Stimulated activated CD8-positive, alpha-beta memory T cell treated with anti-CD3 and anti-CD28 coated beads, Interleukin-12 subunit alpha, Interleukin-12 subunit beta, amount 100 ng/mL, for 24 hours (primary cell): Measurements from ENCODE around the gene ANO1.
"Not testable (repeated sequence)": the region's sequence is repeated elsewhere in the genome, so short reads cannot be mapped to it uniquely, and the experiment has no call there.

ENCODE experiments used
- DNase-seq: peaks from one replicate; pipeline ENCODE4 v3.0.0-alpha.2; 2020; ENCODE audit errors: extremely low read depth

The ANO1 gene

GRCh38 chr11:70191495-70192140, 113.5 kb downstream of the ANO1 start:
- DNase-seq: no peak

- no peak for DNase-seq
These were observed 114.7 kb downstream of the ANO1 start for GRCh38 chr11:70192666-70193410.

- no peak for DNase-seq
These were observed 115.5 kb downstream of the ANO1 start for GRCh38 chr11:70193411-70194292.

GRCh38 chr11:70194792-70195791, 117.0 kb downstream of the ANO1 start:
- no peak for DNase-seq

- DNase-seq: no peak
These were observed 122.2 kb downstream of the ANO1 start for GRCh38 chr11:70200212-70200844.

DNA sequence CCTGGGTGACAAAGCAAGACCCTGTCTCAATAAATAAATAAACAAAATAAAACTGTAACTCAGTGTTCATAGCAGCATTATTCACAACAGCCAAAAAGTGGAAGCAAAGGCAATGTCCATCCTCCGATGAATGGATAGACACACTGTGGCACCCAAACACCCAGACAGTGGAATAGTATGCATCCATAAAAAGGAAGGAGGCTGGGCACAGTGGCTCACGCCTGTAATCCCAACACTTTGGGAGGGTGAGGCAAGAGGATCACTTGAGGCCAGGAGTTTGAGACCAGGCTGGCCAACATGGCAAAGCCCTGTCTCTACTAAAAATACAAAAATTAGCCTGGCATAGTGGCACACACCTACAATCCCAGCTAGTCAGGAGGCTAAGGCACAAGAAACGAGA, 122.9 kb downstream of the ANO1 start:
- not testable (repeated sequence) for DNase-seq

GRCh38 chr11:70201882-70202861, 124.1 kb downstream of the ANO1 start:
- DNase-seq: no peak

GRCh38 chr11:70202920-70203750, 125.0 kb downstream of the ANO1 start, which contains the start of gene FADD:
TSS of gene FADD (plus strand) at chr11:70203296. CDS start at chr11:70203460, 164 bp downstream.
- DNase-seq: peak; percentile 81

GRCh38 chr11:70203751-70204465, 125.8 kb downstream of the ANO1 start:
- DNase-seq: peak; percentile 82

DNA sequence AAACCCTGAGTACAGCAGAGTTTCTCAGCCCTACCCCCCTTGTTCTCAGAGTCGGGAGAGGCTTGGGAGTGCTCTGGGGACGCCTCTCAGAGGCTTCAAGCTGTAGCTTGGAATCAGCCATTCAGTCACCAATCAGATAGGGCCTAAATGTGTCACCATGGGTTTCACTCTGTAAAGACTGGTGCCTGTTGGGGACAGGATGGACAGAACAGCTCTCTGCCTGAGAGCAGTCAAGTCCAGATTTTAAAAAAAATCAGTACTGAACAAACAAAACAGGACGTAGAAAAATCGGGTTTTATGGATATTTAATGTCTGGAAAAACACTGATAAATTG, 126.3 kb downstream of the ANO1 start:
- no peak for DNase-seq

GRCh38 chr11:70205049-70205725, 127.1 kb downstream of the ANO1 start:
- no peak for DNase-seq

DNA sequence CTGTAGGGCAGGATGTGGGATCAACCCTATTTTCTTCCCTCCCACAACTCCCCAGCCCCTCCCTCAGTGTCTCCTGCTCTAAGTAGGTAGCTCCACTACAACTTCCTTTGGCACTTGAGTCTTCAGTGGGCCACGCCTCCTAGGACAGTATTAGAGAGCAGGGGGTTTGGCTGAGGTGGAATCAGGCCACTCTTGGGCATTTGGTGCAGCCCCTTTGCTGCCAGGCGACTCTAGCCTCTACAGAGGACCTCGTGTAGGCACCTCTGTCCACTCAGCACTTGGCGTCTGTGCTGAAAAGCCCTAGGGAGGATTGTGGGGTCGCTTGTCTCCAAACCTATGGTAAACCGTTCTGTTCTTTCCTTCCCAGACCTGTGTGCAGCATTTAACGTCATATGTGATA, 127.6 kb downstream of the ANO1 start:
- no peak for DNase-seq

DNA sequence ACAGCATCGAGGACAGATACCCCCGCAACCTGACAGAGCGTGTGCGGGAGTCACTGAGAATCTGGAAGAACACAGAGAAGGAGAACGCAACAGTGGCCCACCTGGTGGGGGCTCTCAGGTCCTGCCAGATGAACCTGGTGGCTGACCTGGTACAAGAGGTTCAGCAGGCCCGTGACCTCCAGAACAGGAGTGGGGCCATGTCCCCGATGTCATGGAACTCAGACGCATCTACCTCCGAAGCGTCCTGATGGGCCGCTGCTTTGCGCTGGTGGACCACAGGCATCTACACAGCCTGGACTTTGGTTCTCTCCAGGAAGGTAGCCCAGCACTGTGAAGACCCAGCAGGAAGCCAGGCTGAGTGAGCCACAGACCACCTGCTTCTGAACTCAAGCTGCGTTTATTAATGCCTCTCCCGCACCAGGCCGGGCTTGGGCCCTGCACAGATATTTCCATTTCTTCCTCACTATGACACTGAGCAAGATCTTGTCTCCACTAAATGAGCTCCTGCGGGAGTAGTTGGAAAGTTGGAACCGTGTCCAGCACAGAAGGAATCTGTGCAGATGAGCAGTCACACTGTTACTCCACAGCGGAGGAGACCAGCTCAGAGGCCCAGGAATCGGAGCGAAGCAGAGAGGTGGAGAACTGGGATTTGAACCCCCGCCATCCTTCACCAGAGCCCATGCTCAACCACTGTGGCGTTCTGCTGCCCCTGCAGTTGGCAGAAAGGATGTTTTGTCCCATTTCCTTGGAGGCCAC, 128.3 kb downstream of the ANO1 start:
- DNase-seq: no peak

DNA sequence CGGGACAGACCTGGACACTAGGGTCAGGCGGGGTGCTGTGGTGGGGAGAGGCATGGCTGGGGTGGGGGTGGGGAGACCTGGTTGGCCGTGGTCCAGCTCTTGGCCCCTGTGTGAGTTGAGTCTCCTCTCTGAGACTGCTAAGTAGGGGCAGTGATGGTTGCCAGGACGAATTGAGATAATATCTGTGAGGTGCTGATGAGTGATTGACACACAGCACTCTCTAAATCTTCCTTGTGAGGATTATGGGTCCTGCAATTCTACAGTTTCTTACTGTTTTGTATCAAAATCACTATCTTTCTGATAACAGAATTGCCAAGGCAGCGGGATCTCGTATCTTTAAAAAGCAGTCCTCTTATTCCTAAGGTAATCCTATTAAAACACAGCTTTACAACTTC, 128.9 kb downstream of the ANO1 start:
- DNase-seq: no peak

DNA sequence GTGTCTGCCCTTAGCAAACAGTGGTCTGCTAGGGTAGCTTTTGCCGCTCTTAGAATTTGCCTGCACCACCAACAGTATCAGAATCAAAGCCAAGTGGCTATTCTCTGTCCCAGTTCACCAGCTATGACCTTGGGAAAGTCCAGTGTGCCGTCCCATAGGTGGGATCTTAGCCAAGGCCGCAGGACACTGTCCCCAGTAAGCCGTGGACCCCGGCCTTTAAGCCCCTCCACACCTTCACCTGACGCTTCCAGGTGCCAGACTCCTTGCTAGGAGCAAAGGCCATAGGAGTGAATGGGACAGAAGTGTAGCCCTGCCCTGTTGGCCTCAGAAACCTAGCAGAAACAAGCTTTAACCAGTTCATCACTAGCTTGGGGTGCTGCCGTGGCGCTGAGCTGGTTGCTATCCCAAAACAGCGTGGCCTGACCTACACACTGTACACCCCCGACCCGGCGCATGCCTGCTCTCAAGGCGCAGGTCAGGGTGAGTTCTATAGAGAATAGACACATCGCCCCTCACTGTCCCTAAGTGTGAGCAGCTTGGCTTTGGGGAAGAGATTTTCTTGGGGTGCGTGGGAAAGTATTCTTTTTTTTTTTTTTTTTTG, 129.5 kb downstream of the ANO1 start:
- no peak for DNase-seq

GRCh38 chr11:70209391-70209912, 131.3 kb downstream of the ANO1 start:
- no peak for DNase-seq
